Vagina (tissue), 2 donors: ENCODE data around the gene SLC25A15. TPM values are rescaled to one million over a fixed set of nuclear protein-coding genes. Genes with fewer than 3 reads are reported as not detected.

ENCODE experiments used
- DNase-seq, 2 donors: peaks; one replicate each; pipeline ENCODE4 v3.0.0-alpha.2; 2017; ENCODE audit errors: extremely low spot score in 2 of 2
- H3K27ac ChIP-seq: fragments of 200-600 bp; sonication (generic); one replicate; pipeline ENCODE4 v1.5.1; 2019
- H3K27me3 ChIP-seq: fragments of 200-600 bp; sonication (generic); one replicate; pipeline ENCODE4 v1.5.1; 2019
- H3K36me3 ChIP-seq, 2 donors: fragments of 200-600 bp; sonication (generic); one replicate each; pipeline ENCODE4 v1.5.1; 2017 to 2019
- H3K4me1 ChIP-seq: fragments of 200-600 bp; sonication (generic); one replicate; pipeline ENCODE4 v1.5.1; 2019
- H3K4me3 ChIP-seq, 2 donors: fragments of 200-600 bp; sonication (generic); 1 replicate in 1 of 2; 2 replicates in 1 of 2; pipeline ENCODE4 v1.5.1; 2016 to 2019
- H3K9me3 ChIP-seq: fragments of 200-600 bp; sonication (generic); one replicate; pipeline ENCODE4 v1.5.1; 2019
- CTCF ChIP-seq, 3 experiments: fragments of 450-650 bp in 2 of 3; fragments of 200-600 bp in 1 of 3; sonication (generic) in 1 of 3; IDR thresholded peaks; one replicate each; pipeline ENCODE4 v1.5.1; 2017 to 2019; ENCODE audit warnings: antibody characterized with exemption in 3 of 3, mild to moderate bottlenecking in 2 of 3, moderate library complexity in 2 of 3
- POLR2A ChIP-seq, 2 donors: fragments of 450-650 bp; IDR thresholded peaks; one replicate each; pipeline ENCODE4 v1.6.1; 2017; ENCODE audit warnings: antibody characterized with exemption in 2 of 2, mild to moderate bottlenecking in 2 of 2, moderate library complexity in 2 of 2
- POLR2AphosphoS5 ChIP-seq, 2 donors: sonication (generic); formaldehyde crosslinking; IDR thresholded peaks; one replicate each; pipeline ENCODE4 v1.9.0; 2017; ENCODE audit warnings: antibody characterized with exemption in 2 of 2, mild to moderate bottlenecking in 2 of 2, low read depth in 1 of 2; ENCODE audit not compliant: insufficient read depth in 1 of 2
- intact Hi-C: fragments of 100-400 bp; cut with DNase I; formaldehyde crosslinking; loops from one replicate; pipeline ENCODE4 v1.15.1; 2023
- total RNA-seq: library from RNA; depleted of rRNA; stranded (reverse); fragments of >200 nt; gene quantifications from one replicate; pipeline ENCODE4 v1.2.3, GENCODE V29; 2016

SLC25A15 gene
- total RNA-seq, 1 donor from 2014 or later, result 7.1 TPM

GRCh38 chr13:40794414-40795368, 5.3 kb downstream of the SLC25A15 start:
- no peak overlapping the region for H3K4me3 ChIP-seq
- TF ChIP-seq POLR2A (IDR thresholded peaks at IDR 0.05) (no peak), POLR2AphosphoS5 (IDR thresholded peaks at IDR 0.05; ENCODE audit: insufficient read depth in 1 of 2, low read depth in 1 of 2) (no peak), CTCF (IDR thresholded peaks at IDR 0.05) (no peak)
- H3K27me3 ChIP-seq, result no peaks in the 10 kb centered on the region
- peaks cover 9% of the 10 kb centered on the region for H3K4me1 ChIP-seq
- peaks cover 0 to 12% of the 10 kb centered on the region in 2 donors for H3K36me3 ChIP-seq
- peak in 1 of 2 donors; percentile 71 for DNase-seq
- H3K9me3 ChIP-seq, result no peaks in the 10 kb centered on the region
- intact Hi-C loops, result no loop called here
- H3K27ac ChIP-seq, result no peak overlapping the region

- Histone ChIP-seq H3K27me3 (no peaks in the 10 kb centered on the region), H3K4me1 (no peaks in the 10 kb centered on the region), H3K4me3 (no peak overlapping the region), H3K27ac (no peak overlapping the region), H3K9me3 (no peaks in the 10 kb centered on the region), H3K36me3 (peaks cover 0 to 18% of the 10 kb centered on the region in 2 donors)
- no peak for DNase-seq
- no peak for TF ChIP-seq POLR2AphosphoS5 (IDR thresholded peaks at IDR 0.05; ENCODE audit: insufficient read depth in 1 of 2, low read depth in 1 of 2)
- no peak for TF ChIP-seq CTCF (IDR thresholded peaks at IDR 0.05)
- TF ChIP-seq POLR2A (IDR thresholded peaks at IDR 0.05), result no peak
- intact Hi-C loops, result no loop called here
Measured at GRCh38 chr13:40796649-40797048, 7.2 kb downstream of the SLC25A15 start.

- peak in 1 of 2 donors; percentile 70 for DNase-seq
- Histone ChIP-seq H3K4me1 (no peaks in the 10 kb centered on the region), H3K27me3 (no peaks in the 10 kb centered on the region), H3K9me3 (no peaks in the 10 kb centered on the region), H3K4me3 (no peak overlapping the region), H3K27ac (no peak overlapping the region), H3K36me3 (peaks cover 0 to 18% of the 10 kb centered on the region in 2 donors)
- TF ChIP-seq POLR2AphosphoS5 (IDR thresholded peaks at IDR 0.05; ENCODE audit: insufficient read depth in 1 of 2, low read depth in 1 of 2) (no peak), POLR2A (IDR thresholded peaks at IDR 0.05) (no peak), CTCF (IDR thresholded peaks at IDR 0.05) (no peak)
- intact Hi-C loops, result no loop called here
Measured at GRCh38 chr13:40798380-40798779, 9.0 kb downstream of the SLC25A15 start.

GRCh38 chr13:40799508-40799907, 10.1 kb downstream of the SLC25A15 start:
- H3K27me3 ChIP-seq, result no peaks in the 10 kb centered on the region
- peak in 1 of 2 donors; percentile 19 for DNase-seq
- peaks cover 0 to 15% of the 10 kb centered on the region in 2 donors for H3K36me3 ChIP-seq
- intact Hi-C loops, result no loop called here
- H3K4me1 ChIP-seq, result no peaks in the 10 kb centered on the region
- H3K27ac ChIP-seq, result no peak overlapping the region
- no peak for TF ChIP-seq POLR2AphosphoS5 (IDR thresholded peaks at IDR 0.05; ENCODE audit: insufficient read depth in 1 of 2, low read depth in 1 of 2)
- TF ChIP-seq CTCF (IDR thresholded peaks at IDR 0.05), result no peak
- no peak for TF ChIP-seq POLR2A (IDR thresholded peaks at IDR 0.05)
- H3K4me3 ChIP-seq, result no peak overlapping the region
- no peaks in the 10 kb centered on the region for H3K9me3 ChIP-seq

DNA sequence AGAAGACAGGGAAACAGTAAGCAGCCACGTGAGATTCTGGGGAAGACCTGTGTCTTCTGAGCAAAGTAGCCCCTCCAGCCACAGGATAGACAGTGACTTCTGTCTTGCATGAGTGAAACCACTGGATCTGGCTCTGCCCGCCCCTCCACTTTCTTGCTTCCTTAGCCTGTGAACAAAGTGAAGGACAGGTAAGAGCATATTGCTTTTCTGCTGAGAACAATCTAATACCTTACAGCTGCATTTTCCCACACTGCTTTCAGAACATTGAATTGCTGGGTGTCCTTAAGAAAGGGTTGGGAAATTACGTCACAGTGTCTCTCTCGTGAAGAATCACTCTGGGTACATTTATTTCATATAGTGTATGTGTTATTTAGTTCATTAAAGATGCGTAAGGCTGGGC, 11.1 kb downstream of the SLC25A15 start:
- DNase-seq, result peak in 1 of 2 donors; percentile 12
- H3K4me3 ChIP-seq, result no peak overlapping the region
- H3K27ac ChIP-seq, result no peak overlapping the region
- H3K9me3 ChIP-seq, result no peaks in the 10 kb centered on the region
- H3K4me1 ChIP-seq, result no peaks in the 10 kb centered on the region
- H3K27me3 ChIP-seq, result no peaks in the 10 kb centered on the region
- TF ChIP-seq CTCF (IDR thresholded peaks at IDR 0.05) (no peak), POLR2A (IDR thresholded peaks at IDR 0.05) (no peak), POLR2AphosphoS5 (IDR thresholded peaks at IDR 0.05; ENCODE audit: insufficient read depth in 1 of 2, low read depth in 1 of 2) (no peak)
- peaks cover 0 to 8% of the 10 kb centered on the region in 2 donors for H3K36me3 ChIP-seq
- intact Hi-C loops, result no loop called here
